ENCODE measurements around the gene CALR3. TPM values are rescaled to one million over a fixed set of nuclear protein-coding genes. Genes with fewer than 3 reads are reported as not detected.

The CALR3 gene
- total and polyA plus RNA-seq, 12 donors: 0.22 TPM; not detected in 11

DNA sequence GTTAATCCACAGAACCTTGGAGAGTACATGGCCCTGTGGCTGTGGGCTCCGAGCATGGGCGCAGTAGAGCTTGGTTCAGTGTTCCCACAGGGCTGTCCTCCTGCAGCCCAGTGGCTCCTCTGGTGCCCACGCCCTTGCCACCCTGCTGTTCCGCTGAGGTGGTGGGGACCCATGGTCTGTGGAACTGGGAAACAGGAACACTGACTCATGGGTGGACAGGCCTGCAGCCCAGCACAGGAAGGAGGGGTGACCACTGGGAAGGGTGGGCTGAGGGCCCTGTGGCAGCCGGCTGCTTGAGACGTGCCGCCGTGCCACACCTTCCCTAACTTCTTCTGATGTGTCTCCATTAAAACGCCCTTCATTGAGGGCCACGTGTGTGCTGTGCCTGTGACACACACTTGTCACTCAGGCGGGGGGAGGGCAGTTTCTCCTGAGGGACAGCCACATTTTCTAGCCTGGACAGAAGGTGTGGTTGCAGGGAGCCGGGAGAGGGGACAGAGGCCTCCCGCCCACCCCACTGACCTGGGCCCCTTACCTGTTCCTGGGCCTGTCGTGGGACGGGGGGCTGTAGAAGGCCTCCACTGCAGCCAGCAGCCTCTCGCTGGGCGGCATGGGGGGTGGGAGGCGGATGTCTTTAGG lies 25.1 kb upstream of the CALR3 start:
- Histone ChIP-seq H3K4me3 (no peak overlapping the region), H3K36me3 (peaks cover 0 to 100% (median 84%) of the 10 kb centered on the region in 9 donors), H3K27ac (no peak overlapping the region), H3K9me3 (no peaks in the 10 kb centered on the region), H3K4me1 (no peaks in the 10 kb centered on the region), H3K27me3 (no peaks in the 10 kb centered on the region)
- intact Hi-C loops (cut with DNase I): no loop called here
- ATAC-seq: no peak
- WGBS, 2 donors: 91 to 92% methylated on average over 18 of the region's 18 CpGs
- TF ChIP-seq, protein P1, sequence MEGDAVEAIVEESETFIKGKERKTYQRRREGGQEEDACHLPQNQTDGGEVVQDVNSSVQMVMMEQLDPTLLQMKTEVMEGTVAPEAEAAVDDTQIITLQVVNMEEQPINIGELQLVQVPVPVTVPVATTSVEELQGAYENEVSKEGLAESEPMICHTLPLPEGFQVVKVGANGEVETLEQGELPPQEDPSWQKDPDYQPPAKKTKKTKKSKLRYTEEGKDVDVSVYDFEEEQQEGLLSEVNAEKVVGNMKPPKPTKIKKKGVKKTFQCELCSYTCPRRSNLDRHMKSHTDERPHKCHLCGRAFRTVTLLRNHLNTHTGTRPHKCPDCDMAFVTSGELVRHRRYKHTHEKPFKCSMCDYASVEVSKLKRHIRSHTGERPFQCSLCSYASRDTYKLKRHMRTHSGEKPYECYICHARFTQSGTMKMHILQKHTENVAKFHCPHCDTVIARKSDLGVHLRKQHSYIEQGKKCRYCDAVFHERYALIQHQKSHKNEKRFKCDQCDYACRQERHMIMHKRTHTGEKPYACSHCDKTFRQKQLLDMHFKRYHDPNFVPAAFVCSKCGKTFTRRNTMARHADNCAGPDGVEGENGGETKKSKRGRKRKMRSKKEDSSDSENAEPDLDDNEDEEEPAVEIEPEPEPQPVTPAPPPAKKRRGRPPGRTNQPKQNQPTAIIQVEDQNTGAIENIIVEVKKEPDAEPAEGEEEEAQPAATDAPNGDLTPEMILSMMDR (IDR thresholded peaks at IDR 0.05): no peak
- no peak for DNase-seq

DNA sequence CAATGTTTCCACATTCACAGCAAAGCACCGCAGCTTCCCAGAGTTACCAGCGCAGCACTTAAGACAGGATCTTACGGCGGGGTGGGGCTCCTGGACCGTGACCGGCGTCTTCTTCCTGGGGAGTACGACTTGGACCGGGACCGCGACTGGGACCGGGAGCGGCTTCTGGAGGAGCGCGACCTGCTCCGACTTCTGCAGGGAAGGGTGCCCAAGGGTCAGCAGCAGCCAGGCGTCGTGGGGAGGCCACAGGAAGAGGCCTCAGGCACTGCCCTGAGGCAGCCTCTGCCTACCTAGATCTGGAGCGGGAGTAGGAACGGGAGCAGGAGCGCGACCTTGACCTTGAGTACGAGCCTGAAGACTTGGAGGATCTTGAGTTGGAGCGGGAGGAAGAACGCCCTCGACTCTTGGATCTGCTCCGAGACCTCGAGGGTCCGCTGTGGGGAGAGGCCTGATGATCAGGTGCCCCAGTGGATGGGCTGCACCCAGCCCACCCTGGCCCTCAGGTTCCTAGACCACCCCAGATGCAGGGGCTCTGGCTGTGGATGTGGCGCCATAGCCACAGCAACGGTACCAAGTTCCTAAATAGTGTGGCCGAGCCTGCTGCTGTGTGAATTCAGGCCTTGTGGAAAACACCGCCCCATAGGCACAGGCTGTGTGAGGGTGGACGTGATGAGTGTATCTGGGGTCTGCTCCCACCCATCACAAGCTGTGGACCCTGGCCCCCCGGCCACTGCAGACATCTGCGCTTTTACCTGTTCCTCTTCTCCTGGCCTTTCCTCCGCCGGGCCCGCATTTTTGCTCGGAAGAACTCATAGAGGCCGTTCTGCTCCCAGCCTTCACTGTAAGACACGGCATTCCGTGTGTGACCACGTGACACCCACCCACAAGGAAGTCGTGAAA lies 24.4 kb upstream of the CALR3 start:
- intact Hi-C loops (cut with DNase I): no loop called here
- Histone ChIP-seq H3K4me3 (no peak overlapping the region), H3K27ac (no peak overlapping the region), H3K9me3 (no peaks in the 10 kb centered on the region), H3K36me3 (peaks cover 0 to 100% (median 76%) of the 10 kb centered on the region in 9 donors), H3K27me3 (no peaks in the 10 kb centered on the region), H3K4me1 (no peaks in the 10 kb centered on the region)
- DNase-seq (no peak), ATAC-seq (no peak)
- WGBS, 2 donors: 89 to 91% methylated on average over 45 of the region's 45 CpGs
- TF ChIP-seq, protein P1 (IDR thresholded peaks at IDR 0.05): no peak

DNA sequence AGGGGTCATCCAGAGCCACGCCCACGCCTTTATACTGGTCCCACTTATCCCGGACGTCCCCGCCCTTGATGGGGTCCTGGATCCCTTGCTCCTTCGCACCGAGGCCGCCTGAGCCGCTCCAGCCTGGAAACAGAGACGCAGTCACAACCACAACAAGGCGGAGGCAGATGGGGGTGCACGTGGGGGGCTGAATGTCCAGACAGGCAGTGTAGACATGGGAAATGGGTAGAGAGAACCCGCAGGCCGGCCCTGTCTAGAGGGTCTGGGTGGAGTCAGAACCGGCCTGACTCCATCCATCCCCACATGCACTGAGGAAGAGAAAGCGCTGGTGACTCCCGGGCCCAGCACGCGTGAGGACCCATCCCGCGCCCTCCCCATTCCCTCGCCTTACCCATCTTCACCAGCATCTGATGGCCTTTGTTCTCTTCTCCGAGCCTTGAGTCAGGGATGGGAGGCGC lies 23.3 kb upstream of the CALR3 start:
- TF ChIP-seq, protein P1 (IDR thresholded peaks at IDR 0.05): no peak
- WGBS, 2 donors: 91 to 95% methylated on average over 24 of the region's 24 CpGs
- ATAC-seq: no peak

DNA sequence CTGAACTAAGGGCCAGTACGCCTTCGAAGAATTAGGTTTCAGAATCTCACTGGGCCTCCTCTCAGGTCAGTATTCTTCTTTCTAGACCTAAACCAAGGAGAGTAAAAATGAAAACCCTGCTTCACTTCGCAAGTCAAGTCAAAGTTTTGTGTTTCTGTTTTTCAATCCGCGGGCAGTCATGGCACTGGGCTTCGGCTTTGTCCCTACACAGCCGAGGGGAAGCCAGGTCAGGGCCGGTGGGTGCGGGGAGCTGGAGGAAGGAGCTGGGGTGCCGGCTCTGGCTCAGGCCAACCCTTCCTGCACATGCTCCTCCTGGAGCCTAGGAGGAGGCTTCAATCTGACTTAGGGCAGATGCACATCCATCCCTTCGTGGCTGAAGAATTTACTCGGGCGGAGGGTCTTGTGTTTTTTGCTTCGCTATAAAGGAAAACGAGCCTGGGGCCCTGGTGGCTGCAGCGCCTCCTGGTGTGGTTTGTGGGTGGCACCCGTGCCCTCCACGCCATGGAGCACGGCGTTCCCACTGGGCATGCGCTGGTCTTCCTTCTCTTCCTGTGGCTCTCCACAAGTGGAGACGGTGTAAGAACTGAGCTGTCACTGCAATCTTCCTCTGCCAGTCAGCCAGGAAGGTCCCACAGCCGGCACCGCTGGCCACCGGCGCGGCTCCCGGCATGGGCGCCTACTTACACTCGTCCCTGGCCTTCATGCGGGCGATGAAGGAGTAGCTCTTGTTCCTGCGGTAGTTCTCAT lies 22.7 kb upstream of the CALR3 start:
- no peaks in the 10 kb centered on the region for H3K4me1 ChIP-seq
- peaks cover 0 to 99% (median 66%) of the 10 kb centered on the region in 9 donors for H3K36me3 ChIP-seq
- H3K27ac ChIP-seq: no peak overlapping the region
- no peak for DNase-seq
- no peak overlapping the region for H3K4me3 ChIP-seq
- H3K27me3 ChIP-seq: no peaks in the 10 kb centered on the region
- intact Hi-C loops (cut with DNase I): no loop called here
- H3K9me3 ChIP-seq: no peaks in the 10 kb centered on the region
- 86 to 87% methylated on average over 33 of the region's 33 CpGs for WGBS, 2 donors
- ATAC-seq: no peak
- TF ChIP-seq, protein P1 (IDR thresholded peaks at IDR 0.05): no peak

More for the DNA sequence above, 23.3 kb upstream of the CALR3 start:
- H3K36me3 ChIP-seq: peaks cover 0 to 100% (median 72%) of the 10 kb centered on the region in 9 donors
- H3K4me3 ChIP-seq: no peak overlapping the region
- no peak for DNase-seq
- H3K27me3 ChIP-seq: no peaks in the 10 kb centered on the region
- intact Hi-C loops (cut with DNase I): no loop called here
- no peaks in the 10 kb centered on the region for H3K9me3 ChIP-seq
- H3K27ac ChIP-seq: no peak overlapping the region
- H3K4me1 ChIP-seq: no peaks in the 10 kb centered on the region

All from heart right ventricle (tissue), 16 donors.